HepG2 (cell line): Measurements from ENCODE around the gene CNOT2. TPM values are rescaled to one million over a fixed set of nuclear protein-coding genes. Genes with fewer than 3 reads are reported as not detected.

Experiments used
- BHLHE40 ChIP-seq: IDR thresholded peaks from 2 replicates; pipeline ENCODE4 v1.6.1; 2011; ENCODE audit warnings: low read length, improper control_type of control experiment
- IKZF1 ChIP-seq: fragments of 450-650 bp; IDR thresholded peaks from 2 replicates; pipeline ENCODE4 v1.7.1; 2016
- KDM5B ChIP-seq: sonication (generic); formaldehyde crosslinking; IDR thresholded peaks from 2 replicates; pipeline ENCODE4 v1.4.0; 2020; ENCODE audit warnings: missing genetic modification reagents, mild to moderate bottlenecking, borderline replicate concordance
- LBX2 ChIP-seq: sonication (generic); formaldehyde crosslinking; IDR thresholded peaks from 2 replicates; pipeline ENCODE4 v1.5.0; 2020; ENCODE audit warnings: missing genetic modification reagents, mild to moderate bottlenecking, borderline replicate concordance
- LRRFIP1 ChIP-seq: sonication (generic); formaldehyde crosslinking; conservative IDR thresholded peaks from 2 replicates; pipeline ENCODE4 v1.4.0; 2020; ENCODE audit warnings: missing genetic modification reagents
- REST ChIP-seq, 2 experiments: IDR thresholded peaks; 2 replicates each; pipeline ENCODE4 v1.6.1; 2011 to 2012; ENCODE audit warnings: low read length in 2 of 2, borderline replicate concordance in 1 of 2, low read depth in 1 of 2, mild to moderate bottlenecking in 1 of 2, moderate library complexity in 1 of 2
- STAT5B ChIP-seq: sonication (generic); formaldehyde crosslinking; IDR thresholded peaks from 2 replicates; pipeline ENCODE4 v1.4.0; 2020; ENCODE audit warnings: missing genetic modification reagents
- TGIF2 ChIP-seq: IDR thresholded peaks from 2 replicates; pipeline ENCODE4 v1.6.1; 2016; ENCODE audit warnings: control low read depth, missing compliant biosample characterization
- TRIM24 ChIP-seq: sonication (generic); formaldehyde crosslinking; IDR thresholded peaks from 2 replicates; pipeline ENCODE4 v1.8.0; 2022; ENCODE audit warnings: mild to moderate bottlenecking, missing genetic modification reagents
- XRCC5 ChIP-seq: fragments of 200-400 bp; formaldehyde crosslinking; optimal IDR thresholded peaks from 2 replicates; pipeline ENCODE3; 2017; ENCODE audit warnings: mild to moderate bottlenecking, low read length
- ZBTB26 ChIP-seq: IDR thresholded peaks from 2 replicates; pipeline ENCODE4 v1.6.1; 2016; ENCODE audit warnings: missing compliant biosample characterization, missing genetic modification reagents, borderline replicate concordance
- ZBTB44 ChIP-seq: sonication (generic); formaldehyde crosslinking; IDR thresholded peaks from 2 replicates; pipeline ENCODE4 v1.4.0; 2020; ENCODE audit warnings: missing genetic modification reagents
- ZFY ChIP-seq: sonication (generic); formaldehyde crosslinking; IDR thresholded peaks from 2 replicates; pipeline ENCODE4 v1.4.0; 2020; ENCODE audit warnings: missing genetic modification reagents
- ZNF263 ChIP-seq: sonication (generic); formaldehyde crosslinking; IDR thresholded peaks from 2 replicates; pipeline ENCODE4 v1.4.0; 2020; ENCODE audit warnings: missing genetic modification reagents
- ZNF30 ChIP-seq: sonication (generic); formaldehyde crosslinking; IDR thresholded peaks from 2 replicates; pipeline ENCODE4 v1.5.0; 2020; ENCODE audit warnings: mild to moderate bottlenecking, missing genetic modification reagents
- ZNF337 ChIP-seq: sonication (generic); formaldehyde crosslinking; IDR thresholded peaks from 2 replicates; pipeline ENCODE4 v1.5.1; 2020; ENCODE audit warnings: missing genetic modification reagents, low read depth, mild to moderate bottlenecking, borderline replicate concordance
- ZNF615 ChIP-seq: sonication (generic); formaldehyde crosslinking; IDR thresholded peaks from 2 replicates; pipeline ENCODE4 v1.5.0; 2020; ENCODE audit warnings: mild to moderate bottlenecking, missing genetic modification reagents, borderline replicate concordance
- ZNF737 ChIP-seq: sonication (generic); formaldehyde crosslinking; IDR thresholded peaks from 2 replicates; pipeline ENCODE4 v1.5.0; 2020; ENCODE audit warnings: missing genetic modification reagents, mild to moderate bottlenecking, borderline replicate concordance
- ZSCAN22 ChIP-seq: sonication (generic); formaldehyde crosslinking; IDR thresholded peaks from 2 replicates; pipeline ENCODE4 v1.4.0; 2020; ENCODE audit warnings: mild to moderate bottlenecking, missing genetic modification reagents
- ZSCAN29 ChIP-seq: sonication (generic); formaldehyde crosslinking; conservative IDR thresholded peaks from 2 replicates; pipeline ENCODE4 v1.4.0; 2020; ENCODE audit warnings: mild to moderate bottlenecking, missing genetic modification reagents
- polyA plus RNA-seq, 8 experiments: library from polyadenylated mRNA; depleted of rRNA in 3 of 8; stranded (reverse) in 7 of 8; unstranded in 1 of 8; fragments of >200 nt; fragmentation: Illumina TruSeq in 4 of 8; extraction: Trizol in 4 of 8; gene quantifications; 2 replicates each; pipeline versions ENCODE4 v1.2.1 to v1.2.3, GENCODE V29; 2011 to 2016; ENCODE audit warnings: low read depth in 4 of 8, missing spikeins in 1 of 8, mixed read lengths in 1 of 8; ENCODE audit not compliant: insufficient read depth in 1 of 8
- total RNA-seq, 5 experiments: library from RNA; depleted of rRNA; stranded (reverse); fragments of >200 nt; fragmentation: Illumina TruSeq; extraction: Trizol; gene quantifications; 2 replicates each; pipeline ENCODE4 v1.2.3, GENCODE V29; 2016; ENCODE audit warnings: low read depth in 1 of 5

The CNOT2 gene
- total and polyA plus RNA-seq, 2 of the 13 experiments (the other 11 are each of a cell fraction or from before 2014, with no cell fraction given) = 54.5 to 76.6 TPM

- TF ChIP-seq REST (IDR thresholded peaks at IDR 0.05; ENCODE audit: borderline replicate concordance in 1 of 2, low read depth in 1 of 2, low read length in 2 of 2) (no peak), ZNF737 (CRISPR knock-in tag) (no peak), ZBTB26 (CRISPR knock-in tag) (no peak), BHLHE40 (no peak), IKZF1 (no peak), STAT5B (no peak), ZNF263 (CRISPR knock-in tag) (no peak), ZSCAN29 (CRISPR knock-in tag) (no peak), ZSCAN22 (CRISPR knock-in tag) (no peak), TRIM24 (CRISPR knock-in tag) (no peak), ZNF30 (CRISPR knock-in tag) (no peak), LRRFIP1 (CRISPR knock-in tag) (no peak), ZNF337 (CRISPR knock-in tag) (no peak), TGIF2 (CRISPR knock-in tag) (no peak), KDM5B (CRISPR knock-in tag) (peak; percentile 53; the same call in 1 of the 2 replicates), XRCC5 (no peak), ZBTB44 (no peak), ZNF615 (CRISPR knock-in tag) (no peak), LBX2 (CRISPR knock-in tag) (no peak), ZFY (CRISPR knock-in tag) (0 out of 2 replicates have a peak, but pooled peaks have one; percentile 7)
Measured at GRCh38 chr12:70365648-70366518, 122.7 kb downstream of the CNOT2 start, which contains the start of gene KCNMB4 (continued).
